Stimulated activated effector memory CD8-positive, alpha-beta T cell treated with anti-CD3 and anti-CD28 coated beads, Interleukin-12 subunit alpha, Interleukin-12 subunit beta, amount 100 ng/mL, for 72 hours (primary cell): ENCODE results near the gene TULP4.
"Not testable (repeated sequence)": the region's sequence is repeated elsewhere in the genome, so short reads cannot be mapped to it uniquely, and the experiment has no call there.

Experiments used
- ATAC-seq: fragments of 150-1000 bp; cut with Tn5 transposase; 2 replicates; pipeline ENCODE4 v1.10.0; 2021
- DNase-seq, 2 donors: peaks; one replicate each; pipeline ENCODE4 v3.0.0; 2021 to 2022; ENCODE audit warnings: low spot score in 2 of 2
- H3K27ac Mint-ChIP-seq: one replicate; pipeline ENCODE4 v1.8.0; 2022; ENCODE audit warnings: mild to moderate bottlenecking, mixed read lengths
- H3K36me3 Mint-ChIP-seq: one replicate; pipeline ENCODE4 v1.8.0; 2022; ENCODE audit warnings: mild to moderate bottlenecking, mixed read lengths
- H3K4me1 Mint-ChIP-seq: one replicate; pipeline ENCODE4 v1.8.0; 2022; ENCODE audit warnings: mixed read lengths
- H3K4me3 Mint-ChIP-seq: one replicate; pipeline ENCODE4 v1.8.0; 2022; ENCODE audit warnings: mild to moderate bottlenecking, mixed read lengths
- H3K9me3 Mint-ChIP-seq: one replicate; pipeline ENCODE4 v1.8.0; 2022; ENCODE audit warnings: mixed read lengths

The TULP4 gene

GRCh38 chr6:158459726-158460125 lies 147.5 kb downstream of the TULP4 start:
- H3K4me3 Mint-ChIP-seq, result no peak overlapping the region
- peaks cover 55% of the 10 kb centered on the region for H3K36me3 Mint-ChIP-seq
- no peak overlapping the region for H3K27ac Mint-ChIP-seq
- no peaks in the 10 kb centered on the region for H3K9me3 Mint-ChIP-seq
- no peak for ATAC-seq
- H3K4me1 Mint-ChIP-seq, result no peaks in the 10 kb centered on the region
- no peak for DNase-seq

- ATAC-seq (peak; percentile 73), DNase-seq (no peak)
- H3K27ac Mint-ChIP-seq, result no peak overlapping the region
- no peaks in the 10 kb centered on the region for H3K4me1 Mint-ChIP-seq
- peaks cover 53% of the 10 kb centered on the region for H3K36me3 Mint-ChIP-seq
- no peaks in the 10 kb centered on the region for H3K9me3 Mint-ChIP-seq
- no peak overlapping the region for H3K4me3 Mint-ChIP-seq
Measured at GRCh38 chr6:158460602-158461169, 148.4 kb downstream of the TULP4 start.

- no peak overlapping the region for H3K27ac Mint-ChIP-seq
- no peaks in the 10 kb centered on the region for H3K4me1 Mint-ChIP-seq
- peaks cover 43% of the 10 kb centered on the region for H3K36me3 Mint-ChIP-seq
- no peak overlapping the region for H3K4me3 Mint-ChIP-seq
- no peaks in the 10 kb centered on the region for H3K9me3 Mint-ChIP-seq
- DNase-seq (no peak), ATAC-seq (no peak)
Measured at GRCh38 chr6:158461954-158462353, 149.7 kb downstream of the TULP4 start.

- H3K27ac Mint-ChIP-seq, result no peak overlapping the region
- H3K4me3 Mint-ChIP-seq, result no peak overlapping the region
- no peaks in the 10 kb centered on the region for H3K9me3 Mint-ChIP-seq
- no peaks in the 10 kb centered on the region for H3K4me1 Mint-ChIP-seq
- ATAC-seq (no peak), DNase-seq (no peak)
- peaks cover 33% of the 10 kb centered on the region for H3K36me3 Mint-ChIP-seq
Measured at GRCh38 chr6:158464483-158464882, 152.2 kb downstream of the TULP4 start.

GRCh38 chr6:158465257-158465656 lies 153.0 kb downstream of the TULP4 start:
- DNase-seq (no peak), ATAC-seq (no peak)
- Mint-ChIP-seq H3K4me3 (no peak overlapping the region), H3K9me3 (no peaks in the 10 kb centered on the region), H3K27ac (no peak overlapping the region), H3K4me1 (peaks cover 4% of the 10 kb centered on the region), H3K36me3 (peaks cover 27% of the 10 kb centered on the region)

GRCh38 chr6:158465747-158466146 lies 153.5 kb downstream of the TULP4 start:
- ATAC-seq, result no peak
- Mint-ChIP-seq H3K36me3 (peaks cover 26% of the 10 kb centered on the region), H3K9me3 (no peaks in the 10 kb centered on the region), H3K27ac (no peak overlapping the region), H3K4me3 (no peak overlapping the region), H3K4me1 (peaks cover 4% of the 10 kb centered on the region)
- no peak for DNase-seq

GRCh38 chr6:158467923-158468322 lies 155.7 kb downstream of the TULP4 start:
- Mint-ChIP-seq H3K4me3 (no peak overlapping the region), H3K4me1 (peaks cover 4% of the 10 kb centered on the region), H3K36me3 (peaks cover 4% of the 10 kb centered on the region), H3K9me3 (no peaks in the 10 kb centered on the region), H3K27ac (no peak overlapping the region)
- no peak for ATAC-seq
- DNase-seq, result no peak

GRCh38 chr6:158468666-158469065 lies 156.4 kb downstream of the TULP4 start:
- peaks cover 4% of the 10 kb centered on the region for H3K4me1 Mint-ChIP-seq
- DNase-seq (no peak), ATAC-seq (no peak)
- H3K9me3 Mint-ChIP-seq, result no peaks in the 10 kb centered on the region
- no peak overlapping the region for H3K4me3 Mint-ChIP-seq
- no peak overlapping the region for H3K27ac Mint-ChIP-seq
- no peaks in the 10 kb centered on the region for H3K36me3 Mint-ChIP-seq

GRCh38 chr6:158470023-158470422 lies 157.8 kb downstream of the TULP4 start:
- not testable (repeated sequence) for H3K27ac Mint-ChIP-seq, H3K4me1 Mint-ChIP-seq, ATAC-seq, H3K9me3 Mint-ChIP-seq, H3K36me3 Mint-ChIP-seq, DNase-seq, H3K4me3 Mint-ChIP-seq

- no peak for DNase-seq
- Mint-ChIP-seq H3K27ac (no peak overlapping the region), H3K9me3 (no peaks in the 10 kb centered on the region), H3K4me1 (peaks cover 4% of the 10 kb centered on the region), H3K36me3 (no peaks in the 10 kb centered on the region), H3K4me3 (no peak overlapping the region)
- ATAC-seq, result no peak
Measured at GRCh38 chr6:158471339-158471738, 159.1 kb downstream of the TULP4 start.

GRCh38 chr6:158472447-158472846 lies 160.2 kb downstream of the TULP4 start:
- no peaks in the 10 kb centered on the region for H3K36me3 Mint-ChIP-seq
- no peaks in the 10 kb centered on the region for H3K9me3 Mint-ChIP-seq
- no peak overlapping the region for H3K27ac Mint-ChIP-seq
- peaks cover 4% of the 10 kb centered on the region for H3K4me1 Mint-ChIP-seq
- ATAC-seq, result no peak
- DNase-seq, result no peak
- H3K4me3 Mint-ChIP-seq, result no peak overlapping the region

GRCh38 chr6:158474961-158475343 lies 162.7 kb downstream of the TULP4 start:
- ATAC-seq, result no peak
- peaks cover 2% of the 10 kb centered on the region for H3K4me1 Mint-ChIP-seq
- no peak for DNase-seq
- H3K4me3 Mint-ChIP-seq, result no peak overlapping the region
- H3K9me3 Mint-ChIP-seq, result no peaks in the 10 kb centered on the region
- H3K36me3 Mint-ChIP-seq, result no peaks in the 10 kb centered on the region
- H3K27ac Mint-ChIP-seq, result no peak overlapping the region

GRCh38 chr6:158475344-158476302 lies 163.4 kb downstream of the TULP4 start:
- ATAC-seq, result peak; percentile 84
- Mint-ChIP-seq H3K27ac (no peak overlapping the region), H3K4me1 (no peaks in the 10 kb centered on the region), H3K9me3 (no peaks in the 10 kb centered on the region), H3K4me3 (no peak overlapping the region), H3K36me3 (peaks cover 4% of the 10 kb centered on the region)
- DNase-seq, result peak in 1 of 2 donors; percentile 52

GRCh38 chr6:158476389-158476788 lies 164.1 kb downstream of the TULP4 start:
- DNase-seq (no peak), ATAC-seq (no peak)
- Mint-ChIP-seq H3K9me3 (no peaks in the 10 kb centered on the region), H3K4me3 (no peak overlapping the region), H3K36me3 (peaks cover 10% of the 10 kb centered on the region), H3K4me1 (no peaks in the 10 kb centered on the region), H3K27ac (no peak overlapping the region)

- H3K36me3 Mint-ChIP-seq, result peaks cover 17% of the 10 kb centered on the region
- not testable (repeated sequence) for DNase-seq
Measured at GRCh38 chr6:158477722-158478121, 165.5 kb downstream of the TULP4 start.

GRCh38 chr6:158480989-158481388 lies 168.7 kb downstream of the TULP4 start:
- no peak for ATAC-seq
- no peak overlapping the region for H3K4me3 Mint-ChIP-seq
- H3K36me3 Mint-ChIP-seq, result peaks cover 17% of the 10 kb centered on the region
- H3K9me3 Mint-ChIP-seq, result no peaks in the 10 kb centered on the region
- peaks cover 7% of the 10 kb centered on the region for H3K4me1 Mint-ChIP-seq
- no peak overlapping the region for H3K27ac Mint-ChIP-seq
- no peak for DNase-seq

More at GRCh38 chr6:158477722-158478121, 165.5 kb downstream of the TULP4 start:
- H3K4me3 Mint-ChIP-seq, H3K9me3 Mint-ChIP-seq, H3K27ac Mint-ChIP-seq, H3K4me1 Mint-ChIP-seq, ATAC-seq: not testable (repeated sequence)
